IMR-90 (cell line): ENCODE data around the gene GIPC3.

ENCODE experiments used
- CTCF ChIP-seq: conservative IDR thresholded peaks from 2 replicates; pipeline ENCODE4 v1.5.1; 2012; ENCODE audit warnings: mild to moderate bottlenecking, low read depth, low read length, improper control_type of control experiment
- MXI1 ChIP-seq: IDR thresholded peaks from 2 replicates; pipeline ENCODE4 v1.6.1; 2012; ENCODE audit warnings: low read depth, mild to moderate bottlenecking, low read length, moderate library complexity, borderline replicate concordance
- POLR2A ChIP-seq: IDR thresholded peaks from 2 replicates; pipeline ENCODE4 v1.6.1; 2012; ENCODE audit warnings: mild to moderate bottlenecking, low read depth, low read length
- RCOR1 ChIP-seq: IDR thresholded peaks from 2 replicates; pipeline ENCODE4 v1.6.1; 2012; ENCODE audit warnings: mild to moderate bottlenecking, low read length, improper control_type of control experiment; ENCODE audit not compliant: insufficient replicate concordance
- RFX5 ChIP-seq: IDR thresholded peaks from 2 replicates; pipeline ENCODE4 v1.8.0; 2012; ENCODE audit warnings: low read depth, mild to moderate bottlenecking, low read length, moderate library complexity
- SMC3 ChIP-seq: fragments of 150-350 bp; IDR thresholded peaks from 2 replicates; pipeline ENCODE4 v1.6.1; 2016; ENCODE audit warnings: low read depth, mild to moderate bottlenecking, antibody characterized with exemption, low read length, moderate library complexity
- USF2 ChIP-seq: fragments of 150-350 bp; IDR thresholded peaks from 2 replicates; pipeline ENCODE4 v1.6.1; 2017; ENCODE audit warnings: mild to moderate bottlenecking, antibody characterized with exemption, low read length, low read depth

GRCh38 chr19:3572855-3573161 is 12.5 kb upstream of the GIPC3 start, which contains the start of gene HMG20B:
- TF ChIP-seq MXI1 (no peak), CTCF (no peak), RCOR1 (no peak), POLR2A (0 out of 2 replicates have a peak, but pooled peaks have one; percentile 18), SMC3 (no peak), RFX5 (no peak), USF2 (no peak)
